LNCaP clone FGC (cell line): ENCODE data around the gene HOXA4.

Experiments
- DNase-seq: peaks from one replicate; pipeline ENCODE4 v3.0.0-alpha.2; 2011; ENCODE audit warnings: low read depth
- H3K4me3 ChIP-seq: 2 replicates; pipeline ENCODE4 v1.5.1; 2011; ENCODE audit warnings: mild to moderate bottlenecking, low read depth, low read length, control low read depth
- CTCF ChIP-seq: IDR thresholded peaks from 2 replicates; pipeline ENCODE4 v1.5.1; 2012; ENCODE audit warnings: mild to moderate bottlenecking; ENCODE audit not compliant: control insufficient read depth, insufficient read depth; ENCODE audit errors: extremely low read depth

Gene HOXA4

DNA sequence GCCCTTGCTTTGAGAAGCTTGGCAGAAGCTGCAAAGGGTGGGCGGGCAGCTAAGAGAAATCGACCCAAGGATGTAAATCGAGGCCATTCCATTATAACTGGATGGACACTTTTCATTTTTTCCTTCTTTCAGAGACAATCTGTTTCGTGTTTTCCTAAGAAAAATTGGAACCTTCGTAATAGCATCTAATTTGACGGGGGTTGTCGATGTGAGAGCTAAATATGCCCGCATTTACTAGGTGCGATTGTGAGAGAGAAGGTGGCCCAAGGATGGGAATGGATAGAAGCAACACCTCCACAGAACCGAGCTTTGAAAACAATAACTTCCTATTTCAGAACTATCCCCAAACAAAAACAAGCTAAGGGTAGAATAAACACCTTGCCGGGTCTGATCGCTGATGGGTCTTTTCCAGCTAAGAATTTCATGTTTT lies 848 bp upstream of the HOXA4 start:
- TF ChIP-seq CTCF = no peak
- peak overlapping the region; percentile 44 for H3K4me3 ChIP-seq
- no peak for DNase-seq

- DNase-seq = no peak
- TF ChIP-seq CTCF = no peak
- no peak overlapping the region for H3K4me3 ChIP-seq
Measured at GRCh38 chr7:27129729-27130539, 623 bp downstream of the HOXA4 start.

- H3K4me3 ChIP-seq = no peak overlapping the region
- no peak for DNase-seq
- no peak for TF ChIP-seq CTCF
Measured at GRCh38 chr7:27128776-27129728, 1.5 kb downstream of the HOXA4 start.

DNA sequence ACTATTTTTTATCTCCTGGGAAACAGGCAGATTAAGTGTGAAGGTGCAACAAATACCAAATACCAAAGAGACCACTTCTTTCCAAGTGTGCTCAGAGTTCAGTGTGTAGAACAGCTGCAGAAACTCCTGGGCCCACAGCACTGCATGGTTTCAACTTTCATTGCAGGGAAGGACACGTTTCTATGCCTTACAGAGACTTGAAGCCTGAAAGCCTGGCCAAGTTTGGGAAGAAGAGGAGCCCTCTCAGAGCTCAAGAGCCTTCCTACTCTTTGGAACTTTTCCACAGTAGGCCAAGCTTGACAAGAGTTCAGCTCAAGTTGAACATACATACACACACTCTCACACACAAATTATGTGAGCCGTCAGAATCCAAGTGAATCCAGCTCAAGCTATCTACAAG lies 2.5 kb downstream of the HOXA4 start:
- H3K4me3 ChIP-seq = no peak overlapping the region
- DNase-seq = no peak
- no peak for TF ChIP-seq CTCF

DNA sequence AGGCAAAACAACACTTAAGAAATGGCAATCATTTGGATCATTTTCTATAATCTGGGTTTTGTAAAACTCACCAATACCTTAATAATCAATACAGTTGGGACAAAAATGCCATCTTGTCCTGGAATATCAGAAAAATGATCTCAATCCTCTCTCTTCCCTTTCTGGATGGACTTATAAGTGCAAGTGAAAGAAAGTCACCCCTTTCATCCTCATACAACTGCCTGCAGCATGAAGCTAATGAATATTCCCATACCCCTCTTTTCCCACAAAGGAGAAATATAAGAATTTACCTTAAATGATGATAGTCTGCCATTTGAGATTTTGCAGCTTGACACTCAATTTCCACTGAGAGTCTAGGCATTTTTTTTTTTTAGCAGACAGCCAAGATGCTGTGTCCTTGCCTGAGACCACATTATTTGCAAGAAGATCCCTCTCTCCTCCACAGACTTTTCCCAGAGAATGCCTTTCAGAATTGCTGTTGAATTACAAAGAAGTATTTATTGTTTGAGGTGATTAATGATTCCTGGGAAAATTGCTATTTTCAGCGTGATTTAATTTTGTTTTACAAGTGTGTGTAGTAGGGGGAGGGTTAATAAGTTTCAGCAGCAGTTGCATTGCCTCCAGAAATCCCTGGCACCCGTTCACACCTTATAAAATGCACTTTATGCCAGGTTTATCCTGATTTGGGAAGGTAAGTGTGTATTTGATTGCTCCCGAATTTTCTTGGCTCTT lies 3.8 kb downstream of the HOXA4 start:
- no peak overlapping the region for H3K4me3 ChIP-seq
- no peak for DNase-seq
- no peak for TF ChIP-seq CTCF

DNA sequence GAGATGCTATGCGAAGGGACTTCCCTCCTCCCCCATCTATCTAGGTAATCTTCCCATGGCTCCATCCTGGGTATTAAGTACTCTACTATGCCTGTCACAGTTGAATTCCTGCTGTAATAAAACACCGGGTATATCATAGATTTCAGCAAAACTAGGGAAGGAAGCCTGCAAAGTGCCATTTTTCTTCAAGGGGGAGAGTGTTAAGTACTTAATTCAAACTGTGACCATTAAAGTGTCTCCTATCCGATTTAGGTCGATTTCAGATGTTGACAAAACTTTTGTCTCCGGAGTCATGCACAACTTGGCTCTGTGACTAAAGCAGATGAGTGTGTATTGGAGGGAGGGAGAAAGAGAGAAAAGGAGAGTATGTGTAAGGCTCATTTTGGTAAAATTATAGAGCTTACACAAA lies 4.6 kb downstream of the HOXA4 start:
- TF ChIP-seq CTCF = no peak
- DNase-seq = no peak
- no peak overlapping the region for H3K4me3 ChIP-seq
